Endometrial microvascular endothelial cells (primary cell): ENCODE results near the gene CBFB. TPM values are rescaled to one million over a fixed set of nuclear protein-coding genes. Genes with fewer than 3 reads are reported as not detected.
"Not testable (repeated sequence)": the region's sequence is repeated elsewhere in the genome, so short reads cannot be mapped to it uniquely, and the experiment has no call there.

Source experiments
- in situ Hi-C: cut with HindIII; loops from 2 replicates; pipeline ENCODE4 v1.10.0; 2017; ENCODE audit warnings: low sequenced_read_pairs, low pct_unique_long_range_greater_than_20kb; ENCODE audit errors: inconsistent ontology term
- total RNA-seq: library from RNA; depleted of rRNA; stranded (reverse); fragments of >200 nt; gene quantifications from one replicate; pipeline ENCODE4 v1.2.3, GENCODE V29; 2015; ENCODE audit errors: inconsistent ontology term

CBFB gene
- total RNA-seq, 1 donor from 2014 or later, result 78.1 TPM

DNA sequence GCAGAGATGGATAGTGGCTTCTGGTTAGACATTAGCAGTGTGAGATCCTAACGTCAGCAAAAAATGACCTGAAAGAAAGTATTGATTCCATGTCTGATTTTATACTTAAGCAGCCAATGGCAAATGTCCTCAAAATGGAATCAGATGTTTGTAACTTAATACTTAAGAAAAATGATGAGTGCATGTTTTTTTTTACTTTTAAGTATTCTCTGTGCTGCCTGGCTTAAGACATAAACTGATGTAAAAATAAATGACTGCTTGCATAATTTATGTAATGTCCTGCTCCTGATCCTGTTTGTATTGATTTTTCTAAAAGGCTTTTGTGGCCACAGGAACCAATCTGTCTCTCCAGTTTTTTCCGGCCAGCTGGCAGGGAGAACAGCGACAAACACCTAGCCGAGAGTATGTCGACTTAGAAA, 7.4 kb downstream of the CBFB start:
- in situ Hi-C loops, result no loop called here

DNA sequence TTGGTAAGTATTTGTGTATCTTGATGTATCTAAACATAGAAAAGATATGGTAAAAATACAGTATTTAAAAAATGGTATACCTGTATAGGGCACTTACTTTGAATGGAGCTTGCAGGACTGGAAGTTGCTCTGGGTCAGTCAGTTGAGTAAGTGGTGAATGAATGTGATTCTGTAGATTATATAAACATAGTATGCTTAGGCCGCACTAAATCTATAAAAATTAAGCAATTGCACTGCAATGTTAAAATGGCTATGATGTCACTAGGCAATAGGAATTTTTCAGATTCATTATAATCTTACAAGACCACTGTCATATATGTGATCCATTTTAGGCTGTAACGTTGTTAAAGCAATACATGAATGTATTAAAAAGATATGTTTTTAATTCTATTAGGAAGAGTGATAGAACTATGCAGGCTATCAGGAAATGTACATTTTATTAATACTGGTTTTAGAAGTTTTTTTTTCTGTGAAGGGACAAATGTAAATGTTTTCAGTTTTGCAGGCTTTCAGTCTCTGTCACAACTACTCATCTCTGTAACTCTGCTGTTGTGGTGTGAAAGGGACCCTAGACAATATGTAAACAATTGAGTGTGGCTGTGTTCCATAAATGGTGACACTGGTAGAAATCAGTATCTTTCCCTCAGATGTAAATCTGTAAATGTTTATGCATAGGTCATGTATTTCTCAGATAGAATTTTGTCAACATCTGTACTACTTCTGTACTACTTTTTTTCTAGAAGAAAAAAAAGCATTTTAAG, 10.5 kb downstream of the CBFB start:
- in situ Hi-C loops, result no loop called here

DNA sequence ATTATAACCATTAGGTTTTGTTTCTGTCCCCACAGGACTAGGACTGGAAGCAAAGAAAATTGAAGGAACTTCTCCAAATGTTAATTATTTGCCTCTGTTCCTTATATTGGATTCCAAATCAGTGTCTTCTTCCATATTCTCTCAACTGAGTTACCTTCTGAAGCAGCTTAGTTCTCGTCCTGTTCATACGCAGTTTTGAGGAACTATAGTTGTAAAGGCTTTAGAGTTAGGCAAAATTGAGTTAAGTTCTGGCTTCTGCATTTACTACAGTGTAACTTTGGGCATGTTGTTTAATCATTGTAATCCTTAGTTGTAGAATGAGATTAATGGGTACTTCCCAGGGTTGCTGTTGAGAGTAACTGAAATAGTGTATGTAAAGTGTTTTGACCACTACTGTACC, 11.2 kb downstream of the CBFB start:
- in situ Hi-C loops, result no loop called here

DNA sequence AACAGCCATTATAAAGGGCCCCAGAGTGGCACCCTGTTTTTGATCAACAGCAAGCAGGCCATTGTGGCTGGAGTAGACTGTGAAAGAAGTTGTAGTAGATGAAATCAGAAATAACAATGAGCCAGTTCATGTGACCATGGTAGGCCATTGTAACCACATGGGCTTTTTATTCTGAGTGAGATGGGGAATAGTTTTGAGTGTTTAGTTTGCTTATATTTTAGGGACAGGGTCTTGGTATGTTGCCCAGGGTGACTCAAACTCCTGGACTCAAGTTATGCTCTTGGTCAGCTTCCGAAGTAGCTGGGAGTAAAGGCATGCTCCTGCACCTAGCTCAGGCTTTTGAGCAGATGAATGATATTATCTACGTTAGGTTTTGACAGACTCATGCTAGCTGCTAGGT, 12.0 kb downstream of the CBFB start:
- in situ Hi-C loops, result no loop called here

DNA sequence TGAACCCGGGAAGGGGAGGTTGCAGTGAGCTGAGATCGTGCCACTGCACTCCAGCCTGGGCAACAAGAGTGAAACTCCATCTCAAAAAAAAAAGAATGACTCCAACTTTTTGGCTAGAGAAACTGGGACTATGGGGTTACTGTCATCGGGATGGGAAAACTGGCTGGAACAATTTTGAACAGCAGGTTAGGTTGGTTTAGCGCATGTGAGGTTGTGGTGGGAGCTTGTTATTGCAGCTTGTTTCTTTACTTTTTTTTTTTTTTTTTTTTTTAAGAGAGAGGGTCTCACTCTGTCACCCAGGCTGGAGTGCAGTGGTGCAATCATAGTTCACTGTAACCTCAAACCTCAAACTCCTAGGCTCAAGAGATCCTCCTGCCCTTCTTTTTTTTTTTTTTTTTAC, 12.6 kb downstream of the CBFB start:
- in situ Hi-C loops, result not testable (repeated sequence)

DNA sequence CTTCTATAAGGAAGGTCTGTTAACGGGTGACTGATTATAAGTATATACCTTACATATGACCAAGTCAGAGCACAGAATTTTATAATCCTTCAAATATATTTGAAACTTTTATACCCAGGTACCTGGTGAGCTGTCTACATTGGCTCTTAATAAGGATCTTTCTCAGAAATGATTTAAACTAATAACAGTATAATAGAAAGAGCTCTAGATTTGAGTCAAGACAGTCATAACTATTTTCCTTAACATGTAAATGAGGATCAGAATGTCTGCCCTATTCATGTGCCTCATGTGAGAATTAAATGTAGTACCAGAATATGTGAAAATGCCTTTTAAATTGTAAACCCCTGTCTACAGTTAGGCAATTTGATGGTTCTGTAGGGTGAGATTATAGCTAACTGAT, 14.5 kb downstream of the CBFB start:
- in situ Hi-C loops, result no loop called here

DNA sequence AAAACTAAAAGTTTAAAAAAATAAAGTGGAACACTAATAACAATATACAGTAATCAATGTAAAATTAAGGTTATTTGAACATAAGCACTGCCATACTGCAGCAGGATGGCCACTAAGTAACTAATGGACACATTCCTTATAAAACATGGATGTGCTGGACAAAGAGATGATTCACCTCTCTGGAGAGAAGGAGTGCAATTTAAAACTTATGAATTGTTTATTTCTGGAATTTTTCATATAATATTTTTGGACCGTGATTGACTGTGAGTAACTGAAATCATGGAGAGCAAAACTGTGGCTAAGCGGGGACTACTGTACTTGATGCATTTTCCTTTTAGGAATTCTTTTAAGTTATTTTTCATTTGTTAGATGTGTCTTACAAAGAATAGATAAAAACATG, 21.8 kb downstream of the CBFB start:
- in situ Hi-C loops, result no loop called here

DNA sequence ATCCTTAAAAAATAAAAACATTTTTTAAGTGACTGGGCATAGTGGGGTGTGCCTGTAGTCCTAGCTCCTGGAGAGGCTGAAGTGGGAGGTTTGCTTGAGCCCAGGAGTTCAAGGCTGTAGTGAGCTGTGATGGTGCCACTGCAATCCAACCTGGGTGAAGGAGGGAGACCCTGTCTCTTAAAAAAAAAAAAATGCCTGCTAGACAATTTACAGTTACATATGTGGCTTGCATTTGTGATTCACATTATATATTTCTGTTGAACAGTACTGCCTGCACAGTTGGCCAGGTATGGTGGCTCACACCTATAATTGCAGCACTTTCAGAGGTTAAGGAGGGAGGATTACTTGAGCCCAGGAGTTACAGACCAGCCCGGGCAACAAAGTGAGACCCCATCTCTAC, 23.4 kb downstream of the CBFB start:
- in situ Hi-C loops, result no loop called here

DNA sequence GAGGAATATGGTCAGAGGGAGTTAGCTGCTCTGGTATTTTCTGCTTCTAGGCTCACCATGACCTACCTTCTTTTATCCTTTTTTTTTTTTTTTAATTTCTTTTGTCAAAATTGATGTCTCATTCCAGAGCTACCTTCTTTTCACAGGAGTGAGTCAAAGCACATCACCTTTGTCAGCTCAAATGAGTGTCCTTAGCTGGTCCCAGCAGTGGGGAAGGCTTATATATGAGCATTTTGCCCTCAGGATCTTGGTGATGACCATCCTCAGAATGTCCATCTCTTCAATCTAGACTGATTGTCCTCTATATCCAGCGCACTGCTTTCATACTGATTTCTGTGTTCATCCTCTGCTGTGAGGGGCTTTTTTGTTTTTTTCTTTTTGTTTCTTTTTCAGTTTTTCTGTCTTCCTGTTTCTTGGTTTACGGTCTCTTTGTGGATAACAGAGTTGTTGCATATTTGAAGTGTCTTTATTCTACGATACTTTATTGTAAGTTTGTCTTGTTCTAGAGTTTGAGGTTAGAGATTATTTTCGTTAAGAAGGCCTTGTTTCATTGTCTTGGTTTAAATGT, 24.9 kb downstream of the CBFB start:
- in situ Hi-C loops, result no loop called here

DNA sequence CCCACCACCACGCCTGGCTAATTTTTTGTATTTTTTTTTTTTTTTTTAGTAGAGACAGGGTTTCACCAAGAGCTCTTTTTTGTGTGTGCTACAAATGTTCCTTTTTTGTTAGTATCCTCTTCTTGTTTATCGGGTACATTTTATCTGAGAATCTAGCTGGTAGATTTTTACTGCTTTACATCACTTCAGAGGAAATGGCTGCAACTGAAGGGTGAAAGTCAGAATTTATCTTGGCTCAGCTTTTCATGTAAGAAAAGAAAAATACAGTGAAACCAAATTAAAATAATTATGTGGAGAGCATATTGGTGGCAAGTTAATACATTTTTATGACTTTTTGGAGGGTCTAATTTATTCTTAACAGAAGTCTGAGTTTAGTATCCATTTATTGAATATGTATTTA, 26.0 kb downstream of the CBFB start:
- in situ Hi-C loops, result no loop called here

DNA sequence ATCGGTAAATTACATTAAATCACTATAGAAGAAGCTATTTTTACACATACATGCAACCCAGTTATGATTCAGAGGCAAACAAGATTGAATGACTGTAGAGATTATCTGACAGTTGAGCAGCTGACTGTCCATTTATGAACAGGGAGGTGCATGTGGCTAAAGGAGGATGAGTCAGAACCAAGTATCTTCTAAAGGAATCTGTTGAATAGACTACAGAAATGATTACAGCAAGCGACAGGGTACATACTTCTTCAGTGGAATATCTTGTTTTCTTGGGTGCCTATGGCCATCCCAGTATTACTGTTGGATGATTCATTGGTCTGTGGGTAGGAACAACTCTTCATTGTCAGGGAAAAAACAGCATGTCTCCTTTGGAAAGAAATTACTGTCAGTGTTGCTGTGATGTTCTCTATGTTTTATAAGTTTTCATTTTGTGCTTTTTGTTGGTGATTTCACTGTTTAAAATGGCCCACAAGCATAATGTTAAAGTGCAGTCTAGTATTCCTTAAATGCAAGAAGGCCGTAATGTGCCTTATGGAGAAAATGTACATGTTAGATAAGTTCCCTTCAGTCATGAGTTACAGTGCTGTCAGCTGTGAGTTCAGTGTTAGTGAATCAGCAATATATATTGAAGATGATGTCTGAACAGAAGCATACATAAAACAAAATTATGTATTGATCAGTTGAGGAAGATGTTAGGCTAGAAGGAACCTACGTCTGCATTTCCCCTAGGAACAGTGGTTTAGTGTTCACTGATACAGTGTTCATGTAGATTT, 27.0 kb downstream of the CBFB start:
- in situ Hi-C loops, result no loop called here

DNA sequence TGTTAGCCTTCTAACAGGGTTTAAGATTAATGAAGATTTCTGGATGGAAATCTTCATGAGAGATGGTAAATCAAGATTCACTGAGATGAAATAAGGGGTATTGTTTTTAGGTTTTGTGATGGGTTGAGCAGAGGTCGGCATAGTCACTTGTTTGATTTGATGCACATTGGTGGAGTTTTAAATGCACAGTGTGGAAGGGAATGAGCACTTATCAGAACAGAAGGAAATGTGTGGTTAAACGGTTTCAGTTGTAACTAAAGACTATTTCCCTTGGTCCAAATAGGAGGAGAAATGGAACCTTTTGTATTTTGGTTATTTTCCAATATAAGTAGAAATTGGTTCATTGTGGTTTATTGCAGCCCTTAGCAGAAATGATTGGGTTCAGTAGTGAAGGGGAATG, 34.1 kb downstream of the CBFB start:
- in situ Hi-C loops, result no loop called here

DNA sequence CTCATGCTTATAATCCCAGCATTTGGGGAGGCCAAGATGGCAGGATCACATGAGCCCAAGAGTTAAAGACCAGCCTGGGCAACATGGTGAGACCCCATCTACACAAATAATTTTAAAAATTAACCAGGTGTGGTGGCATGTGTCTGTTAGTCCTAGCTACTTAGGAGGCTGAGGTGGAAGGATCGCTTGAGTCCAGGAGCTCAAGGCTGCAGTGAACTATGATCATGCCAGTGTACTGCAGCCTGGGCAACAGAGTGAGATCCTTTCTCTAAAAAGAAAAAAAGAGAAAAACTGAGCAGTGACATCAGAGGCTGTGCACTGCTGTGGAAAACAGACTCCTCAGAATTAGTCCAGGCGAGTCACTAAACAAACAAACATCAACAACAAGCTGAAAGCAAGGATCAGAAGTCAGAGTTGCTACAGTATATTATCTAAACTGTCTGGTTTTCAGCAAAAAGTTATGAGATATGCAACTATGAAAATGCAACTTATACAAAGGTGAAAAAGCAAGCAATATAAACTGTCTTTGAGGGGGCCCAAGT, 39.3 kb downstream of the CBFB start:
- in situ Hi-C loops, result no loop called here

DNA sequence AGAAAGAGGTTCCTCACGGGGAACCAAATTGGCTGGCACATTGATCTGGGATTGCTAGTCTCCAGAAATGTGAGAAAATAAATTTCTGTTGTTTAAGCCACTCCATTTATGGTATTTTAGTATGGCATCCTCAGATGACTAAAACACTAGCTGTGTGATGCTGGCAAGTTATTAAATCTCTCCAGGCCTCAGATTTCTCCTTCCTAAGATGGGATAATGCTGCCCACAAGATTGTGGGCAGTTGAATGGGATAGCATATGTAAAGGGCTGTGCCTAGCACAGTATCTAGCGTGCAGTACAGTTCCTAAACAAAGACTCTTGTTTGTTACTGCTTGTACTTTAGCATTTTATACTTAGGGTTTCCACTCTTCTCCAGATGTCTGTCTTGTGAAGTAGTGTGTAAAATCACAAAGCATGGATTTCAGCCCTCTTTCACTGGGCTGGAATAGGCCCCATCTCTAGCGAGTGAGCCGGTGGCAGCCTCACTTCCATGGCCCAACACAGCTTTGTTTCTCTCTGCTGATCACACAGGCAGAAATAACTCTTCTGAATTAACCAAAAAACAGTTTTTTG, 42.6 kb downstream of the CBFB start:
- in situ Hi-C loops, result no loop called here

DNA sequence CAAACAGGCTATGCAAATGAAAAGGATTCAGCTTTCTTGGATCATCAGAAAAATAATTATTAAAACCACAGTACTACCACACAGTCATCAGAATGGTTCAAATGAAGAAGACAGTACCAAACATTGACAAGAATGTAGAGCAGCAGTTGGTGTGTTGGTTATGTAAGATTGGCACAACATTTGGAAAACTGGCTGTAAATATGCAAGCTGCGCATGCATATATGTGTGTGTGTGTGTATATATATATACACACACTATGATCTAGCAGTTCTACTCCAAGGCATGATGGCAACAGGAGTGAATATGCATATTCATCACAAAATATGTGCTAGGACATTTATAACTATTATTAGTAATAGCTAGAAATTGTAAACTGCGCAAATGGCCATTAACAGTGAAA, 46.4 kb downstream of the CBFB start:
- in situ Hi-C loops, result no loop called here

DNA sequence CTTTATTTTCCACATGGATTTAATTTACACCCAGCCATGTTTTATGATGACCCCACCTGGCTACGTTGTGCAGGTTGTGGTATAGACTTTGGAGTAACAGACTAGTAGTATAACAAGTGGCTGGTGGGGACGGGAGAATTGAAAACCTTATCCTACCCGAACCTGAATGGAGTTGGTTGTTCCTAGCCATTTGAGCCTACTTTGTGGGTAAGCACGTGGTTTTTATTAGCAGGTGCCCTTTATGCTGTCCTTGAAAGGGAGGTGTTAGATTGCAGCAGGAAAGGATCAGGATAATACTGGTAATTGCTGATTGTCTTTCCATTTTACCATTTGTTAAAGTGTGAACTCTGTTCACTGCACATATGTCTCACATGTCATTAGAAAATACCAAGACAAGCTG, 48.9 kb downstream of the CBFB start:
- in situ Hi-C loops, result no loop called here

DNA sequence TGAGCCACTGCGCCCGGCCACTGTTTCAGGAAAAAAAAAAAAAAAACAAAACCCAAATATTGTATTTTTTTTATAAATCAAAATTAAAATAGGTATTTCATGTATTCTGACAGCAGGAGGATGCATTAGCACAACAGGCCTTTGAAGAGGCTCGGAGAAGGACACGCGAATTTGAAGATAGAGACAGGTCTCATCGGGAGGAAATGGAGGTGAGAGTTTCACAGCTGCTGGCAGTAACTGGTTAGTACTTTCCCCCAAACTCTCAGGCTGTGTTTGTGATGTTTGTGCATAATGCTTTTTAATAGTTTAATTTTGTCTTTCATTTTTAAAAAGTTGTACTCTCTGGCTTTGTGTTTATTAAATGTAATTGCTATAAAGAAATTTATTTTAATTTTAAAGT, 53.2 kb downstream of the CBFB start:
- in situ Hi-C loops, result no loop called here

DNA sequence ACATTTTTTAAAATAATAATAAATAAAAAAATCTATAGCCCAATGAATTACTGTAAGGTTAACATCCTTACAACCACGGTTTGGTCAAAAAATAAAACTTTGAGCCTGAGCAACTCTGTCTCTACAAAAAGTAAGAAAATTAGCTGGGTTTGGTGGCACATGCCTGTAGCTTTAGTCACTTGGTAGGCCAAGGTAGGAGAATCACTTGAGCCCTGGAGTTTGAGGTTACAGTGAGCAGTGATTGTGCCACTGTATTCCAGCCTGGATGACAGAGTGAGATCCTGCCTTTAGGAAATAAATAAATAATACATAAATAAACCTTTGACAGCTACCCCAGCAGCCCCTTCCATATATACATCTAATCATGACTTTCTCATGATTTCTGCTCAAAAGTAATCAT, 53.9 kb downstream of the CBFB start:
- in situ Hi-C loops, result no loop called here

DNA sequence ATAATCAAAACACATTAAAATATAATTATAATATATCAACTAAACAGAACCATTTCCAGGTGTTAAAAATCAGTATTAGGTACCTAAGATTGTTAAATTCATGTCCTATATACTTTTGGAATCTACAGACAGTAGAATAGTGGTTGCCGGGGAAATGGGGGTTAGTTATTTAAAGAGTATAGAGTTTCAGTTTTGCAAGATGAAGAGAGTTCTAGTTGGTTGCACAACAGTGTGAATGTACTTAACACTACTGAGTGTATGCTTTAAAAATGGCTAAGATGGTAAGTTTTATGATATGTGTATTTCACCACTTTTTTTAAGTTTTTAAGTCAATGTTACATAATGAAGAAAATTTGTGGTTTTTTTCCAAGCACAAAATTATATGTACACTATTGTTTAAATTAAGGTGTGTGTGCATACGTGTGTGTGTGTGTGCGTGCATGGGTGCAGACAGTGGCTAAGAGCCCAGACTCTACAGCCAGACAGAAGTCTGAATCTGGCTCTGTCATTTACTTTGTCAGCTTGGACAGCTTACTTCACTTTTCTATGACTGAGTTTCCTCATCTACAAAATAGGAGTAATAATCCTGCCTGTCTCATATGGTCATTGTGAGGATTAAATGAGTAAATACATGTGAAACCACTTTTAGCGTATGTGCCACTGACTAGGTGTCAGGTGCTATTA, 55.5 kb downstream of the CBFB start:
- in situ Hi-C loops, result no loop called here
